Suprapubic skin (tissue), 4 donors: Measurements from ENCODE around the gene ARHGAP40.

ENCODE experiments used
- EP300 ChIP-seq: sonication (generic); formaldehyde crosslinking; IDR thresholded peaks from one replicate; pipeline ENCODE4 v1.6.1; 2017; ENCODE audit warnings: antibody characterized with exemption
- POLR2A ChIP-seq, 2 donors: fragments of 450-650 bp; IDR thresholded peaks; one replicate each; pipeline ENCODE4 v1.6.1; 2017; ENCODE audit warnings: antibody characterized with exemption in 2 of 2, mild to moderate bottlenecking in 2 of 2, moderate library complexity in 2 of 2
- POLR2AphosphoS5 ChIP-seq, 3 donors: sonication (generic); formaldehyde crosslinking; IDR thresholded peaks; one replicate each; pipeline ENCODE4 v1.6.1; 2017; ENCODE audit warnings: antibody characterized with exemption in 3 of 3
- TF ChIP-seq, protein P1 (sequence below), 2 donors: fragments of 200-600 bp in 1 of 2; fragments of 450-650 bp in 1 of 2; sonication (generic) in 1 of 2; IDR thresholded peaks; one replicate each; pipeline ENCODE4 v1.5.1; 2016 to 2019; ENCODE audit warnings: antibody characterized with exemption in 2 of 2, mild to moderate bottlenecking in 1 of 2, moderate library complexity in 1 of 2

DNA sequence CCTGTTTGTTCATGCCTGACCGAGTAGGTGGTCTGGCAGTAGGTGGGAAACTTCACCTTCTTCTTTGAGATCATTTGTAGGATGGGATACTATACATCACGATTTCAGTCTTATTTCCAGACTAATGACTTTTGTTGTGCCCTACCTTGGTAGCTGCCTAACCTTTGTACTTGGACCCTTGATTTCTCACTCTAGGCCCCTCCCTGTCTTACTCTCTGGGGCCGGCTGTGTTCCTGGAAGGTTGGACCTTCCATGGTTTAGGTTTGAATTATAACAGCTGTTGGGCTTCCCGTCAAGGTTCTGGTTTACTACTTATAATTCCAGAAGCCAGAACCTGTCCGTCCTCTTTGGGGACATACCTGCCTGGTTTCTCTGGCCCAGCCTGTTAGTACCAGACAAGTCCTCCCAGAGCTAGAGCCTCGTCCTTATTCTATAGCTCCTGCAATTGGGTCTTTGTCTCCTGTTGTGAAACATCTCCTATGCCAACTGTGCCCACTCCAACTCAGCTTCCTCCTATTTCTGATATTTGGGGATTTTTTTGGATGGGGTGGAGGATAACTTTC lies 35.5 kb upstream of the ARHGAP40 start:
- TF ChIP-seq POLR2A (IDR thresholded peaks at IDR 0.05) = no peak
- TF ChIP-seq, protein P1, sequence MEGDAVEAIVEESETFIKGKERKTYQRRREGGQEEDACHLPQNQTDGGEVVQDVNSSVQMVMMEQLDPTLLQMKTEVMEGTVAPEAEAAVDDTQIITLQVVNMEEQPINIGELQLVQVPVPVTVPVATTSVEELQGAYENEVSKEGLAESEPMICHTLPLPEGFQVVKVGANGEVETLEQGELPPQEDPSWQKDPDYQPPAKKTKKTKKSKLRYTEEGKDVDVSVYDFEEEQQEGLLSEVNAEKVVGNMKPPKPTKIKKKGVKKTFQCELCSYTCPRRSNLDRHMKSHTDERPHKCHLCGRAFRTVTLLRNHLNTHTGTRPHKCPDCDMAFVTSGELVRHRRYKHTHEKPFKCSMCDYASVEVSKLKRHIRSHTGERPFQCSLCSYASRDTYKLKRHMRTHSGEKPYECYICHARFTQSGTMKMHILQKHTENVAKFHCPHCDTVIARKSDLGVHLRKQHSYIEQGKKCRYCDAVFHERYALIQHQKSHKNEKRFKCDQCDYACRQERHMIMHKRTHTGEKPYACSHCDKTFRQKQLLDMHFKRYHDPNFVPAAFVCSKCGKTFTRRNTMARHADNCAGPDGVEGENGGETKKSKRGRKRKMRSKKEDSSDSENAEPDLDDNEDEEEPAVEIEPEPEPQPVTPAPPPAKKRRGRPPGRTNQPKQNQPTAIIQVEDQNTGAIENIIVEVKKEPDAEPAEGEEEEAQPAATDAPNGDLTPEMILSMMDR (IDR thresholded peaks at IDR 0.05) = no peak
- TF ChIP-seq EP300 = no peak
- TF ChIP-seq POLR2AphosphoS5 (IDR thresholded peaks at IDR 0.05) = no peak
